A549 (cell line): ENCODE results near the gene RNASE8.
"Not testable (repeated sequence)": the region's sequence is repeated elsewhere in the genome, so short reads cannot be mapped to it uniquely, and the experiment has no call there.

Experiments used
- ESRRA ChIP-seq: fragments of 150-350 bp; IDR thresholded peaks from 2 replicates; pipeline ENCODE4 v1.6.1; 2014; ENCODE audit warnings: mild to moderate bottlenecking, low read length, borderline replicate concordance
- MYC ChIP-seq: IDR thresholded peaks from 2 replicates; pipeline ENCODE4 v1.6.1; 2012; ENCODE audit warnings: mild to moderate bottlenecking, inconsistent platforms, low read length, improper control_type of control experiment, borderline replicate concordance
- POLR2A ChIP-seq: IDR thresholded peaks from 2 replicates; pipeline ENCODE4 v1.6.1; 2012; ENCODE audit warnings: mild to moderate bottlenecking, low read length
- TP53 ChIP-seq: fragments of 250-450 bp; sonication (Bioruptor Pico); IDR thresholded peaks from 2 replicates; pipeline ENCODE4 v1.5.0; 2021; ENCODE audit warnings: mild to moderate bottlenecking, moderate library complexity
- TF ChIP-seq, protein P1 (sequence below): fragments of >200 bp; sonication (Bioruptor Twin); formaldehyde crosslinking; IDR thresholded peaks from 3 replicates; pipeline ENCODE4 v1.5.1; 2016

DNA sequence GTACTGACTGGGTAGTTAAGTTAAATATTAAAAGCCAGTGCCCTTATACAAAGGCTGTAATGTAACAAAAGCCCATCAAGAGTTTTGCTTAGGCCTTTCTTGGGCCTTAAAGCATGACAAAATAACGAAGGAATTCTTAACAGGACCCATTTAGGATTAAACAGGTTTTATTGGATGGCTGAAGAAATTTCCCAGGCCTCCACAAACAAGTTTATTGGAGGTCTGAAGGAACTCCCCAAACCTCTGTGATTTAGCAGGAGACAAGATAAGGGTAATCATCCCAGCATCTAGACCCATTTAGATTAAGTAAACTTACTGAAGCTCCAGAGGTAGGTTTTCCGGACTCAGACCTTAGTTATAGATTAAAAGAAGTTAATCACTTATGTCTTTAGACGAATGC, 47.9 kb upstream of the RNASE8 start:
- not testable (repeated sequence) for TF ChIP-seq POLR2A; ESRRA; MYC; TP53 (CRISPR knock-in tag)
- TF ChIP-seq, protein P1, sequence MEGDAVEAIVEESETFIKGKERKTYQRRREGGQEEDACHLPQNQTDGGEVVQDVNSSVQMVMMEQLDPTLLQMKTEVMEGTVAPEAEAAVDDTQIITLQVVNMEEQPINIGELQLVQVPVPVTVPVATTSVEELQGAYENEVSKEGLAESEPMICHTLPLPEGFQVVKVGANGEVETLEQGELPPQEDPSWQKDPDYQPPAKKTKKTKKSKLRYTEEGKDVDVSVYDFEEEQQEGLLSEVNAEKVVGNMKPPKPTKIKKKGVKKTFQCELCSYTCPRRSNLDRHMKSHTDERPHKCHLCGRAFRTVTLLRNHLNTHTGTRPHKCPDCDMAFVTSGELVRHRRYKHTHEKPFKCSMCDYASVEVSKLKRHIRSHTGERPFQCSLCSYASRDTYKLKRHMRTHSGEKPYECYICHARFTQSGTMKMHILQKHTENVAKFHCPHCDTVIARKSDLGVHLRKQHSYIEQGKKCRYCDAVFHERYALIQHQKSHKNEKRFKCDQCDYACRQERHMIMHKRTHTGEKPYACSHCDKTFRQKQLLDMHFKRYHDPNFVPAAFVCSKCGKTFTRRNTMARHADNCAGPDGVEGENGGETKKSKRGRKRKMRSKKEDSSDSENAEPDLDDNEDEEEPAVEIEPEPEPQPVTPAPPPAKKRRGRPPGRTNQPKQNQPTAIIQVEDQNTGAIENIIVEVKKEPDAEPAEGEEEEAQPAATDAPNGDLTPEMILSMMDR, result not testable (repeated sequence)
